ENCODE data around the gene GRIA4.

DNA sequence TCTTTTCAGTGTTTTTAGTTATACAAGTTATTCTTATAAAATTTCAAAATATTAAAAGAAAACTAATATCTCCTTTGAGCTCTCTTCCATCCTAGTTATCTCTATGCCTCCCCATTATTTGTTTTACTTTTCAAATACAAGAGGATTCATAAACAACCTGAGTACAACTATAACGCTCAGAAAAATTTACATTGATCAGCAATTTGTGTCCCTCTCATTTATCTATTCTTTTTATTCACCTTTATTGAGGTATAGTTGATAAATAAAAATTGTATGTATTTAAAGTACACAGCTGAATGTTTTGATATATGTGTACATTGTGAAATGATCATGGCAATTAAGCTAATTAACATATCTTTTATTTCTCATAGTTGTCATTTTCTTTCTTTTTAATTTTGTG lies 57.6 kb downstream of the GRIA4 start:
- no peak for TF ChIP-seq POLR2AphosphoS5 (IDR thresholded peaks at IDR 0.05)
- no peak for TF ChIP-seq POLR2A (IDR thresholded peaks at IDR 0.05)
- TF ChIP-seq, protein P1, sequence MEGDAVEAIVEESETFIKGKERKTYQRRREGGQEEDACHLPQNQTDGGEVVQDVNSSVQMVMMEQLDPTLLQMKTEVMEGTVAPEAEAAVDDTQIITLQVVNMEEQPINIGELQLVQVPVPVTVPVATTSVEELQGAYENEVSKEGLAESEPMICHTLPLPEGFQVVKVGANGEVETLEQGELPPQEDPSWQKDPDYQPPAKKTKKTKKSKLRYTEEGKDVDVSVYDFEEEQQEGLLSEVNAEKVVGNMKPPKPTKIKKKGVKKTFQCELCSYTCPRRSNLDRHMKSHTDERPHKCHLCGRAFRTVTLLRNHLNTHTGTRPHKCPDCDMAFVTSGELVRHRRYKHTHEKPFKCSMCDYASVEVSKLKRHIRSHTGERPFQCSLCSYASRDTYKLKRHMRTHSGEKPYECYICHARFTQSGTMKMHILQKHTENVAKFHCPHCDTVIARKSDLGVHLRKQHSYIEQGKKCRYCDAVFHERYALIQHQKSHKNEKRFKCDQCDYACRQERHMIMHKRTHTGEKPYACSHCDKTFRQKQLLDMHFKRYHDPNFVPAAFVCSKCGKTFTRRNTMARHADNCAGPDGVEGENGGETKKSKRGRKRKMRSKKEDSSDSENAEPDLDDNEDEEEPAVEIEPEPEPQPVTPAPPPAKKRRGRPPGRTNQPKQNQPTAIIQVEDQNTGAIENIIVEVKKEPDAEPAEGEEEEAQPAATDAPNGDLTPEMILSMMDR (IDR thresholded peaks at IDR 0.05), result no peak

Measured in sigmoid colon (tissue), 4 donors.